Measurements from ENCODE around the gene RARA. TPM values are rescaled to one million over a fixed set of nuclear protein-coding genes. Genes with fewer than 3 reads are reported as not detected.

Gene RARA
- total RNA-seq, 1 donor from 2014 or later = 72.5 TPM

DNA sequence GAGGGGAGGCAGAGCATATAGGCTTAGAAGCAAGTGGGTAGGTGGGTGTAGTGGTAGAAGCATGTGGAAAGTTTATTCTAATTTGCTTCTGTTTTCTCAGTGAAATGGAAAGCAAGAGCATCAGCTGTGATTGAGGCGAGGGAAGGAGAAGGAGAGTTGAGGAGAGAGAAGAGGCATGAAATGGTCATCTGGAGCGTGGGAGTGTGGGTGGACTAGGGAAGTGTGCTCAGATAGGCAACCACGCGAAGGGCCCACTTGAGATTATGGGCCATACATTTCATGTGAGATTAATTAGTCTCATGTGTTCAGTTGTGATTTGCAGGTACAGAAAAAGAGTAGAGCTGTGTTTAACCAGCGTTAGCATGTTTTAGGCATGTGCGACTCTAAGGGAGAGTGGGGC is 42.1 kb upstream of the RARA start:
- H3K27ac Mint-ChIP-seq = no peak overlapping the region
- intact Hi-C loops (cut with micrococcal nuclease) = loop anchor here (5.0 kb wide), 1 partner anchor 35 kb away; no protein-coding TSS in a partner anchor
- no peaks in the 10 kb centered on the region for H3K9me3 Mint-ChIP-seq
- DNase-seq = no peak
- ATAC-seq (ENCODE audit: low read depth) = no peak
- no peaks in the 10 kb centered on the region for H3K27me3 Mint-ChIP-seq
- CTCF ChIA-PET = no interaction called here
- H3K4me1 Mint-ChIP-seq = no peaks in the 10 kb centered on the region
- TF ChIP-seq CTCF (IDR thresholded peaks at IDR 0.05) = no peak
- peaks cover 33% of the 10 kb centered on the region for H3K36me3 Mint-ChIP-seq (ENCODE audit: low read depth)
- H3K4me3 Mint-ChIP-seq = no peak overlapping the region
- POLR2A ChIA-PET = no interaction called here

- DNase-seq (no peak), ATAC-seq (ENCODE audit: low read depth) (no peak)
- Mint-ChIP-seq H3K36me3 (ENCODE audit: low read depth) (peaks cover 32% of the 10 kb centered on the region), H3K27me3 (no peaks in the 10 kb centered on the region), H3K4me1 (peaks cover under 1% of the 10 kb centered on the region), H3K4me3 (no peak overlapping the region), H3K9me3 (no peaks in the 10 kb centered on the region), H3K27ac (no peak overlapping the region)
- ChIA-PET POLR2A (no interaction called here), CTCF (interaction anchor here (0.9 kb wide), 1 partner anchor 16 kb away, joined by 3 read pairs; no protein-coding TSS in a partner anchor)
- intact Hi-C loops (cut with micrococcal nuclease) = loop anchor here (5.0 kb wide), 1 partner anchor 36 kb away; no protein-coding TSS in a partner anchor
- TF ChIP-seq CTCF (IDR thresholded peaks at IDR 0.05) = no peak
These were observed 40.8 kb upstream of the RARA start for GRCh38 chr17:40268141-40268712.

DNA sequence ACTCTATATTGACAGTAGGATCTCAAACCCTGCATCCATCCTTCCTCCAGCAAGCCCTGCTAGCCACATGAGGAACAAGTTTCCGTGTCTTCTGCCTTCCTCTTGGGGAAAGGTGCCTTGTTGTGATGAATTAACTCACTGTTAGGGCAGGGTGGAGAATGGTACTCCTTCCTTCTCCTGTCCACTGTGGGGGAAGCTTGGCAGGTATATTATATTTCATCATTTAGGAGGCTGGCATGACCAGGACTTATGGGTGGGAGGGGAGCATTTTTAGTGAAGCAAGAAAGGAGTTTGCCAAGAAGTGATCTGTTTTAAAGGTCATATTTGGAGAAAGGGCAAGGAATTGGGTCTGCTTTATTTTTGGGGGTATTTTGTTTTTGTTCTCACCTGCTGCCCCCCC is 30.6 kb upstream of the RARA start:
- intact Hi-C loops (cut with micrococcal nuclease) = no loop called here
- TF ChIP-seq CTCF (IDR thresholded peaks at IDR 0.05) = no peak
- no peak overlapping the region for H3K27ac Mint-ChIP-seq
- ChIA-PET CTCF (no interaction called here), POLR2A (no interaction called here)
- H3K36me3 Mint-ChIP-seq (ENCODE audit: low read depth) = peaks cover 78% of the 10 kb centered on the region
- H3K4me1 Mint-ChIP-seq = peaks cover 10% of the 10 kb centered on the region
- no peak overlapping the region for H3K4me3 Mint-ChIP-seq
- no peaks in the 10 kb centered on the region for H3K27me3 Mint-ChIP-seq
- DNase-seq (no peak), ATAC-seq (ENCODE audit: low read depth) (no peak)
- H3K9me3 Mint-ChIP-seq = no peaks in the 10 kb centered on the region

GRCh38 chr17:40279402-40279801 is 29.6 kb upstream of the RARA start:
- ChIA-PET POLR2A (no interaction called here), CTCF (no interaction called here)
- Mint-ChIP-seq H3K4me3 (no peak overlapping the region), H3K27ac (no peak overlapping the region), H3K27me3 (no peaks in the 10 kb centered on the region), H3K4me1 (peaks cover 9% of the 10 kb centered on the region), H3K9me3 (no peaks in the 10 kb centered on the region), H3K36me3 (ENCODE audit: low read depth) (peaks cover 77% of the 10 kb centered on the region)
- ATAC-seq (ENCODE audit: low read depth) (no peak), DNase-seq (no peak)
- intact Hi-C loops (cut with micrococcal nuclease) = no loop called here
- no peak for TF ChIP-seq CTCF (IDR thresholded peaks at IDR 0.05)

GRCh38 chr17:40281663-40282062 is 27.3 kb upstream of the RARA start:
- Mint-ChIP-seq H3K9me3 (no peaks in the 10 kb centered on the region), H3K36me3 (ENCODE audit: low read depth) (peaks cover 64% of the 10 kb centered on the region), H3K27ac (no peak overlapping the region), H3K4me3 (no peak overlapping the region), H3K27me3 (no peaks in the 10 kb centered on the region), H3K4me1 (peaks cover 2% of the 10 kb centered on the region)
- no peak for TF ChIP-seq CTCF (IDR thresholded peaks at IDR 0.05)
- ATAC-seq (ENCODE audit: low read depth) (no peak), DNase-seq (no peak)
- intact Hi-C loops (cut with micrococcal nuclease) = loop anchor here (10.0 kb wide), 1 partner anchor 357 kb away; the partner anchor contains the start of genes LRRC3C and ORMDL3
- CTCF ChIA-PET = no interaction called here
- POLR2A ChIA-PET = interaction anchor here (0.6 kb wide), 1 partner anchor 1843 kb away, joined by 6 read pairs; no protein-coding TSS in a partner anchor
